Measurements from ENCODE around the gene MXD1. TPM values are rescaled to one million over a fixed set of nuclear protein-coding genes. Genes with fewer than 3 reads are reported as not detected.

MXD1 gene
- total and polyA plus RNA-seq, 9 of the 15 experiments (the other 6 are each of a cell fraction or from before 2014, with no cell fraction given) = 6.7 to 35.9 (median 11.0) TPM

- TF ChIP-seq ZNF217 (CRISPR knock-in tag; IDR thresholded peaks at IDR 0.05) = no peak
- no peak for TF ChIP-seq PHF21A (IDR thresholded peaks at IDR 0.05; ENCODE audit: borderline replicate concordance, low read depth)
- no peak for TF ChIP-seq PBX2 (CRISPR knock-in tag; IDR thresholded peaks at IDR 0.05; ENCODE audit: low read depth)
- TF ChIP-seq PBX2 (tag; conservative IDR thresholded peaks at IDR 0.05; ENCODE audit: low read depth) = 0 out of 2 replicates have a peak, but pooled peaks have one; percentile 34
- peak; percentile 66 for TF ChIP-seq NEUROD1 (IDR thresholded peaks at IDR 0.05; ENCODE audit: borderline replicate concordance, low read depth, low read length, partially characterized antibody)
- TF ChIP-seq KDM2B (CRISPR knock-in tag; IDR thresholded peaks at IDR 0.05) = no peak
- peak; percentile 37; the same call in 1 of the 2 replicates for TF ChIP-seq CREB1 (IDR thresholded peaks at IDR 0.05)
- TF ChIP-seq CREB1 (CRISPR knock-in tag; IDR thresholded peaks at IDR 0.05) = 0 out of 2 replicates have a peak, but pooled peaks have one; percentile 36
- no peak for TF ChIP-seq DLX4 (CRISPR knock-in tag; IDR thresholded peaks at IDR 0.05)
- TF ChIP-seq ZNF143 (CRISPR knock-in tag; IDR thresholded peaks at IDR 0.05) = no peak
- TF ChIP-seq PHF8 (IDR thresholded peaks at IDR 0.05; ENCODE audit: borderline replicate concordance, low read length) = no peak
- TF ChIP-seq E2F8 (IDR thresholded peaks at IDR 0.05; ENCODE audit: low read depth, partially characterized antibody) = no peak
- TF ChIP-seq ZNF282 (CRISPR knock-in tag; IDR thresholded peaks at IDR 0.05) = no peak
- 0 out of 2 replicates have a peak, but pooled peaks have one; percentile 11 for TF ChIP-seq L3MBTL2 (IDR thresholded peaks at IDR 0.05)
- no peak for TF ChIP-seq ZNF518B (CRISPR knock-in tag; IDR thresholded peaks at IDR 0.05)
- no peak for TF ChIP-seq ARID2 (IDR thresholded peaks at IDR 0.05)
Measured at GRCh38 chr2:69933839-69934613, 19.1 kb downstream of the MXD1 start (continued).

Measured in K562 (cell line).